Fibroblast of skin of left quadriceps (primary cell): ENCODE results near the gene UBQLN3.
A peak's percentile ranks its signal among the peaks of the same experiment; 100 is the strongest.

Experiments used
- DNase-seq, 2 experiments: peaks; one replicate each; pipeline ENCODE4 v3.0.0-alpha.2; 2013; ENCODE audit warnings: low read depth in 2 of 2

UBQLN3 gene

GRCh38 chr11:5505363-5506048 is 4.3 kb downstream of the UBQLN3 start:
- DNase-seq, result no peak

GRCh38 chr11:5504403-5504921 is 5.3 kb downstream of the UBQLN3 start:
- no peak for DNase-seq

GRCh38 chr11:5500393-5500801 is 9.4 kb downstream of the UBQLN3 start:
- DNase-seq, result no peak

DNA sequence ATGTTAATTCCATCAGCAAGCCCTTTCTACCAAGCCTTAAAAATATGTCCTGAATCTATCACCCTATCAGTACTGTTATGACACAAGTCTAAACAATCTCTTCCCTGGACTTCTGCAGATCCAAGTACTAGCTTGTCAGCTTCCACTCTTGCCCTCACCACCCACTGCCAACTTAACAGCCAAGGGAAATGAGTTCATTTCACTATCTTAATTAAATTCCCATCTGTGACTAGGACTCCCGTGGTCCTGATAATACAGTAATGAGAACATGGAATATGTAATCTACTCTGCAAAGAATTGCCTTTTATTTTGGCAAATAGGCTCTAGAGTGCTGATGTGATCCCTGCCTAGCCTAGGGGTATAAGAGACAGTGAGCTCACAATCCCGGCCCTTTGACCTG is 10.1 kb downstream of the UBQLN3 start:
- DNase-seq, result no peak

GRCh38 chr11:5489576-5490357 is 20.0 kb downstream of the UBQLN3 start:
- peak; percentile 21 to 23 for DNase-seq

- DNase-seq, result no peak
Measured at GRCh38 chr11:5488798-5489399, 20.9 kb downstream of the UBQLN3 start.

DNA sequence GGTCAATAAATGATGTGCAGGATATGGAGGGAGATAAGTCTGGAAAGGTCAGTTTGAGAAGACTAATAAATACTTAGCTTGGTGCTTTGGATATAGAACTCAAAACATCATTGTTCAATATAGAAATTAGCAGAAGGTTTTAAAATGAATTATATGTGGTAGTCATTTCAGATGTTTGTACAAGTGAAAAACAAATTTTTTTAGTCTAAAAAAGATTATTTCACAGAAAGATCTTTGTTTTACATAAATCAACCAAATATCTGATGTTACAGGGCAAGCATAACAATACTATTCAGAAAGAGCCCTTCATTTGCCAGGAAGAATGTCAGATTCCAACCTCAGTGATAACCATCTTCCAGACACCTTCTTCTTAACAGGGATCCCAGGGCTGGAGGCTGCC is 21.4 kb downstream of the UBQLN3 start, which contains the start of gene OR52D1:
Gene OR52D1 (plus strand): TSS at position 301 of the 400 bp plus-strand sequence. CDS start 22 bp downstream, at position 323.
- DNase-seq, result no peak

- DNase-seq, result no peak
Measured at GRCh38 chr11:5486421-5486820, 23.3 kb downstream of the UBQLN3 start.

DNA sequence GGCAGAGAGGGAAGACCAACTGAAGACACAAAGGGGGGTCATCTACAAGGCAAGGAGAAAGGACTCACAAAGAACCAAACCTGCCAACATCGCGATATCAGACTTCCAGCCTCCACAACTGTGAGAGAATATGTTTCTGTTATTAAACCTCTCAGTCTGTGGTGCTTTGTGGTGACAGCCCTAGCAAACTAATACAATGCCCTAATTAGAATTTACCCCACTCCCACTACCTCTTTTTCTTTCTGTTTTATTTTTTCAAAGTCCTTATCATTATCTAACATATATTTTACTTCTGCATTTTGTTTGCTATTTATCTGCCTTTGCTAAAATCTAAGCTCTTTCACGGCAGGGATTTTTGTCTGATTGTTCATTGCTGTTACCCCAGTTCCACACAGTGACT is 23.8 kb downstream of the UBQLN3 start:
- no peak for DNase-seq

GRCh38 chr11:5476186-5476819 is 33.5 kb downstream of the UBQLN3 start:
- DNase-seq, result peak; percentile 13 to 18

DNA sequence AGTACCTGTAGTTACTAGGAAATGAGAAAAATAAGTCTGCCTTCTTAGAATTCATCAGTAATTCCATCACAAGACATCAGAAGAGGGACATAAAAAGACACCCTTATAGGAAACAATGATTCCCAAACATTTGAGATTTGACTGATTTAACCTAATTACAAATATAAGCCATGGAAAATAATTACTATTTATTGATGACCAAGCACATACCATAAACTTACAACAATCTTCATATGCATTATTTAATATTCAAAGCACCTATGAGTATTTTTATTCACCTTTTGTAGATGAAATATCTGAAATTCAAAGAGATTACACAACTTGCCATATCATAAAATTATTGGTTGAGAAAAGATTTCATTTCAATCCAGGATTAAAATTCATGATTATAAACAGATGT is 35.8 kb downstream of the UBQLN3 start:
- DNase-seq, result no peak

GRCh38 chr11:5467527-5467926 is 42.2 kb downstream of the UBQLN3 start:
- DNase-seq, result no peak

DNA sequence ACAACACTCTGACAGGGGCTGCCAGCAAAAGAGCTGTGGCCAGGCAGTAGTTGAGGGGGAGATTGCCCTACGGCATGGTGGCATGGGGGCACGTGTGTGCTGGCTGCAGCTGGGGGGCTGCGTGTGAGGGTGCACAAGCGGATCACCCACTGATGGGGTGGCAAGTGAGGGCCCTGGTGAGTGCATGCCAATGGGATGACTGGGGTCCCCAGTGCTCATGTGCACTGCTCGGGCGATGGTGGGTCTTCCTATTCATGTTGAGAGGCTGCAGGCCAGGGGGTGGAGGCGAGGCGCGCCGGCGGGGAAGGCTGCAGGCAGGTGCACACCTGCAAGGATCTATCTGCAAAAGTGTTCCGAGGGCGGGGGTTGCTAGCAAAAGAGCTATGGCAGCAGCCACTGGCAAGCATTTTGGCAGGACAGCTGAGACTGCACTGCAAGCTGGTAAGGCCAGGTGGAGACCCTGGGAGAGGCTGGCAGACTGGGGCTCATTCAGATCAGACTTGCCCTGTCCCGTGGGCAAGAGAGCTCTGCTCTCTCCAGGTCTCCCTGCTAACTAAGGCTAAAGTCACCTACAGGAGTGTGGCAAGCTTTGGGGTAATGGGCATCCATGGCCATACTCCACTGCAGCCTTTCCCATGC is 48.7 kb downstream of the UBQLN3 start:
- no peak for DNase-seq
